ENCODE measurements around the gene OCLN. TPM values are rescaled to one million over a fixed set of nuclear protein-coding genes. Genes with fewer than 3 reads are reported as not detected.

Gene OCLN
- total and polyA plus RNA-seq, 7 donors, result 1.3 to 19.7 (median 3.9) TPM

DNA sequence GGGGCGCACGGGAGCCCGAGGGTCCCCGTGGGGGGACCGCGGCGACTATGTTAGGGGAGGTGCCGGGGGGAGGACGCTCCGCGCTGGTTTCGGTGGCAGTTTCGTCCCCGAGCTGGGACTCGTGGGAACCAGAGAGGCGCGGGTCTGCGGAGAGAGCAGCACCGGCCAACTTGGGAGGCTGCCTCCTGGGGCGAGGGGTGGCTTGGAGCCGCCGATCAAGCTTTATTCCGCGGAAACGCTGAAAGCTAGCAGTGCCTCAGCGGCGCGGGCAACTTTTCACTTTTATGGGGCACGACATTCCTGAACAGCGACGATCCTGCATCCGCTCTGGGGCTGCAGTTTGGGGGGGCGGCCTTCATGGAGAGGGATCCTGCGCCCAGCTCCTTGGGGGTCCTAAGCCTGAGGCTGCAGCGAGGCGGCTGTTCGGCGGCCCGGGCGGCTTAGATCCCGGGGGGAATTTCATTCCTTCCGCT lies 369 bp downstream of the OCLN start:
- WGBS, 2 donors, result 0 to 1% methylated on average over 42 of the region's 42 CpGs

DNA sequence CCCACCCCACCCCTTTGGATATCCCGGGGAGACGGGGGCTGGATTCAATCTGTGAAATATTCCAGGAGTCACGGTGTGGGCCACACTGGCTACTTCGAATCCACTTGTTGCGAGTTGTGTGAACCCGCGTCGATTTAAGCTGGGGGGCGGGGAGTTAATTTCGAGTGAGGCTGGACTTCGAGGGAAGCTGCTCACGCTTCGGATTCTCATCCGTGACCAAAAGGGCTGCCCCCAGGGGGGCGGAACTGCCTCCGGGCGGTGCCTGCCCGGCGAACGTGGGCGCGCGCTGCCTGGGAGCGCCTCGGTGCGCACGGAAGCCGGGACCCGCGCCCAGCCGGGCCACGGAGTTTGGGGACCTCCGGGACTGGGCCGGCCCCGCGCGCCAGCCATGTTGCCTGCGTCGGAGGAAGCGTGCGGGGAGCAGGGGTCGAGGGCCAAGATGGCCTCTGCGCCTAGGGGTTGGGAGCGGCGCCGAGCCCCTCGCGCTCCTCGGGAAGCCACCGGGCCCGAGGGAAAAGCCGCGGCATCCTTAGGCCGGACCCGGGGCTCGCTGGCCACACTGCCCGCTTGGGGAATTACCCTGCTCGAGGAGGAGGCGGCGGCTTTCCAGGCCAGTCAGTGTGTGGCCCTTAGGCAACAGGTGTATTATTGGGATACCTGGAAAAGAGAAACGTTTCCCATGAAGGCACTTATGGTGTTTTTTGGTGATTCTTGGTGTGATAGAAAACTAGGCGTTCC lies 975 bp downstream of the OCLN start:
- Histone ChIP-seq H3K4me1 (peaks cover 0 to 21% (median 20%) of the 10 kb centered on the region in 4 donors), H3K9me3 (no peaks in the 10 kb centered on the region), H3K27me3 (peaks cover 21 to 71% (median 22%) of the 10 kb centered on the region in 3 donors), H3K27ac (peak overlapping the region in 2 of 4 donors; percentile 10 to 25), H3K4me3 (peak overlapping the region; percentile 20 to 58 (median 51)), H3K36me3 (no peaks in the 10 kb centered on the region)
- 1 to 2% methylated on average over 62 of the region's 62 CpGs for WGBS, 2 donors
- intact Hi-C loops (cut with DNase I), result no loop called here
- DNase-seq, result no peak
- TF ChIP-seq POLR2AphosphoS5 (IDR thresholded peaks at IDR 0.05) (no peak), POLR2A (IDR thresholded peaks at IDR 0.05) (no peak), EP300 (IDR thresholded peaks at IDR 0.05) (no peak)
- TF ChIP-seq, protein P1, sequence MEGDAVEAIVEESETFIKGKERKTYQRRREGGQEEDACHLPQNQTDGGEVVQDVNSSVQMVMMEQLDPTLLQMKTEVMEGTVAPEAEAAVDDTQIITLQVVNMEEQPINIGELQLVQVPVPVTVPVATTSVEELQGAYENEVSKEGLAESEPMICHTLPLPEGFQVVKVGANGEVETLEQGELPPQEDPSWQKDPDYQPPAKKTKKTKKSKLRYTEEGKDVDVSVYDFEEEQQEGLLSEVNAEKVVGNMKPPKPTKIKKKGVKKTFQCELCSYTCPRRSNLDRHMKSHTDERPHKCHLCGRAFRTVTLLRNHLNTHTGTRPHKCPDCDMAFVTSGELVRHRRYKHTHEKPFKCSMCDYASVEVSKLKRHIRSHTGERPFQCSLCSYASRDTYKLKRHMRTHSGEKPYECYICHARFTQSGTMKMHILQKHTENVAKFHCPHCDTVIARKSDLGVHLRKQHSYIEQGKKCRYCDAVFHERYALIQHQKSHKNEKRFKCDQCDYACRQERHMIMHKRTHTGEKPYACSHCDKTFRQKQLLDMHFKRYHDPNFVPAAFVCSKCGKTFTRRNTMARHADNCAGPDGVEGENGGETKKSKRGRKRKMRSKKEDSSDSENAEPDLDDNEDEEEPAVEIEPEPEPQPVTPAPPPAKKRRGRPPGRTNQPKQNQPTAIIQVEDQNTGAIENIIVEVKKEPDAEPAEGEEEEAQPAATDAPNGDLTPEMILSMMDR (IDR thresholded peaks at IDR 0.05), result no peak

More for the DNA sequence above, 369 bp downstream of the OCLN start:
- DNase-seq, result no peak
- peak overlapping the region in 2 of 4 donors; percentile 10 to 25 for H3K27ac ChIP-seq
- peak overlapping the region; percentile 20 to 58 (median 51) for H3K4me3 ChIP-seq
- no peaks in the 10 kb centered on the region for H3K36me3 ChIP-seq
- TF ChIP-seq EP300 (IDR thresholded peaks at IDR 0.05), result no peak
- H3K4me1 ChIP-seq, result peaks cover 0 to 21% (median 20%) of the 10 kb centered on the region in 4 donors
- intact Hi-C loops (cut with DNase I), result no loop called here
- H3K27me3 ChIP-seq, result peaks cover 21 to 65% (median 22%) of the 10 kb centered on the region in 3 donors
- no peaks in the 10 kb centered on the region for H3K9me3 ChIP-seq

DNA sequence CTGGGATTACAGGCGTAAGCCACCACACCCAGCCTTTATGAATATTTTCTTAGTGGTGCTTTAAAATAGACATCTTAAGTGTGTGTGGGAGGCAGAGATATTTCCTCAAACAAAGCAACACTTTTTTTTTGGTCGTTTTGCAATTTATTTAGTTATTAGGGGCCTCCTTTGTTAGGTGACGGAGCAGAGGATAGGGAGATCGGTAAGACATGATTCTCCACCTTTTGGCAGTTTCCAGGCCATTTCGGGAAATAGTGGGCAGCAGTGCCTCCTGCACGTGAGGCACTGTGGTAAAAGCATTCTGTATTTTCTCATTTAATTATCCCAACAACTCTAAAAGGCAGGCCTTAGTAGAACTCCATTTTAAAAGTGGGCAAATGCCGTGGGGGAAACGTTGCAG lies 1.9 kb downstream of the OCLN start:
- Histone ChIP-seq H3K4me3 (no peak overlapping the region), H3K9me3 (no peaks in the 10 kb centered on the region), H3K27me3 (peaks cover 21 to 73% (median 22%) of the 10 kb centered on the region in 3 donors), H3K4me1 (peaks cover 0 to 21% (median 20%) of the 10 kb centered on the region in 4 donors), H3K36me3 (no peaks in the 10 kb centered on the region), H3K27ac (no peak overlapping the region)
- WGBS, 2 donors, result 38 to 71% methylated on average over 8 of the region's 8 CpGs
- no peak for DNase-seq
- TF ChIP-seq EP300 (IDR thresholded peaks at IDR 0.05) (no peak), POLR2AphosphoS5 (IDR thresholded peaks at IDR 0.05) (no peak), POLR2A (IDR thresholded peaks at IDR 0.05) (no peak)
- TF ChIP-seq, protein P1 (IDR thresholded peaks at IDR 0.05), result no peak
- intact Hi-C loops (cut with DNase I), result no loop called here

DNA sequence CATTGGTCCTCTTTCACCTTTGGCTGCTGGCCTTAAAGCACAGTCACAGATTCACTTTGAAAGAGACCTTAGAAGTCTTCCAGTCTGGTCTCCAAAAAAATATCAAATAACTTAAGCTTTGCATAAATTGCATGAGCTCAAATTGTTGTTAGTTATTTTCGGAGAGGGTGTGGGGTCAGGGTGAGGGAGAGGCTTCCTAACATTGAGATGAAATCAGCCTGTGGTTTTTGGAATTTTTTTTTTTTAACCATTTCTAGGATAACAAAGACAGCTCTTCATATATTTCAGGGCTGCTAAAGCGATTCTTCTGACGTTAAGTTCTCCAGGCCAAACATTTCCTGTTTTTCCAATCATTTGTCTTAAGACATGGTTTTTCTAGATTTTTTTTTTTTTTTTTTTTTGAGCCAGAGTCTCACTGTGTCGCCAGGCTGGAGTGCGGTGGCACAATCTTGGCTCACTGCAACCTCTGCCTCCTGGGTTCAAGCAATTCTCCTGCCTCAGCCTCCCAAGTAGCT lies 4.5 kb downstream of the OCLN start:
- no peak overlapping the region for H3K27ac ChIP-seq
- H3K4me1 ChIP-seq, result peaks cover 0 to 21% (median 19%) of the 10 kb centered on the region in 4 donors
- 75 to 79% methylated on average over 5 of the region's 5 CpGs for WGBS, 2 donors
- DNase-seq, result no peak
- peaks cover 20 to 76% (median 27%) of the 10 kb centered on the region in 3 donors for H3K27me3 ChIP-seq
- intact Hi-C loops (cut with DNase I), result no loop called here
- H3K36me3 ChIP-seq, result no peaks in the 10 kb centered on the region
- TF ChIP-seq, protein P1 (IDR thresholded peaks at IDR 0.05), result no peak
- TF ChIP-seq POLR2AphosphoS5 (IDR thresholded peaks at IDR 0.05) (no peak), EP300 (IDR thresholded peaks at IDR 0.05) (no peak)
- H3K4me3 ChIP-seq, result no peak overlapping the region
- H3K9me3 ChIP-seq, result no peaks in the 10 kb centered on the region

DNA sequence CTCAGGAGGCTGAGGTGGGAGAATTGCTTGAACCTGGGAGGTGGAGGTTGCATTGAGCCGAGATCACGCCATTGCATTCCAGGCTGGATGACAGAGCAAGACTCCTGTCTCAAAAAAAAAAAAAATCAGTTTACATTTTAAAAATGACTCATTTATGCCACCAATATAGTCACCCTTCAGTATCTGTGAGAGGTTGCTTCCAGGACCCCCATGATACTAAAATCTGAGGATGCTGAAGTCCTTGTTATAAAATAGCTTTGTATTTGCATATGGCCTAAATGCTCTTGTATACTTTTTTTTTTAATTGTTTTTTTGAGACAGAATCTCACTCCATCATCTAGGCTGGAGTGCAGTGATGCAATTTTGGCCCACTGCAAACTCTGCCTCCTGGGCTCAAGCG lies 5.8 kb downstream of the OCLN start:
- H3K27ac ChIP-seq, result no peak overlapping the region
- no peak for DNase-seq
- TF ChIP-seq, protein P1 (IDR thresholded peaks at IDR 0.05), result no peak
- no peak for TF ChIP-seq POLR2A (IDR thresholded peaks at IDR 0.05)
- TF ChIP-seq EP300 (IDR thresholded peaks at IDR 0.05), result no peak
- no peak for TF ChIP-seq POLR2AphosphoS5 (IDR thresholded peaks at IDR 0.05)
- 92 to 94% methylated on average over 3 of the region's 3 CpGs for WGBS, 2 donors
- H3K27me3 ChIP-seq, result peaks cover 9 to 63% (median 14%) of the 10 kb centered on the region in 3 donors
- H3K36me3 ChIP-seq, result no peaks in the 10 kb centered on the region
- H3K4me1 ChIP-seq, result peaks cover 0 to 9% (median 6%) of the 10 kb centered on the region in 4 donors
- H3K9me3 ChIP-seq, result no peaks in the 10 kb centered on the region
- intact Hi-C loops (cut with DNase I), result no loop called here
- no peak overlapping the region for H3K4me3 ChIP-seq
